ENCODE data around the gene C5orf63. TPM values are rescaled to one million over a fixed set of nuclear protein-coding genes. Genes with fewer than 3 reads are reported as not detected.

Gene C5orf63
- total and polyA plus RNA-seq, 8 donors, result 7.4 to 19.2 (median 13.9) TPM

- no peaks in the 10 kb centered on the region for H3K36me3 ChIP-seq
- intact Hi-C loops (cut with DNase I), result no loop called here
- peak within 1 kb of the TSS; percentile 60 to 81 for H3K4me3 ChIP-seq
- H3K27ac ChIP-seq, result peak within 1 kb of the TSS; percentile 86 to 90
- ATAC-seq (peak; percentile 99), DNase-seq (peak; percentile 90 to 99 (median 96))
- peak; percentile 12 to 41 for TF ChIP-seq CTCF (IDR thresholded peaks at IDR 0.05)
- peaks cover 0 to 15% of the 10 kb centered on the region in 2 donors for H3K27me3 ChIP-seq
- no peaks in the 10 kb centered on the region for H3K9me3 ChIP-seq
- H3K4me1 ChIP-seq, result peaks cover 0 to 26% of the 10 kb centered on the region in 2 donors
Observed at GRCh38 chr5:127030259-127031146, 42.8 kb downstream of the C5orf63 start, which contains the start of gene MARCHF3. TSS of gene MARCHF3 (minus strand) at chr5:127030558. CDS start at chr5:126918171, 112,387 bp downstream.

GRCh38 chr5:127029581-127030258 is 43.6 kb downstream of the C5orf63 start:
- Histone ChIP-seq H3K27ac (peak overlapping the region; percentile 86 to 90), H3K4me1 (peaks cover 0 to 26% of the 10 kb centered on the region in 2 donors), H3K4me3 (peak overlapping the region; percentile 60 to 81), H3K9me3 (no peaks in the 10 kb centered on the region), H3K27me3 (peaks cover 0 to 15% of the 10 kb centered on the region in 2 donors), H3K36me3 (no peaks in the 10 kb centered on the region)
- DNase-seq, result peak in 3 of 4 donors; percentile 50 to 90 (median 56)
- peak; percentile 57 for ATAC-seq
- TF ChIP-seq CTCF (IDR thresholded peaks at IDR 0.05), result peak; percentile 33 to 53
- intact Hi-C loops (cut with DNase I), result no loop called here

- peaks cover 0 to 26% of the 10 kb centered on the region in 2 donors for H3K4me1 ChIP-seq
- no peaks in the 10 kb centered on the region for H3K9me3 ChIP-seq
- no peaks in the 10 kb centered on the region for H3K36me3 ChIP-seq
- intact Hi-C loops (cut with DNase I), result no loop called here
- H3K27me3 ChIP-seq, result peaks cover 0 to 15% of the 10 kb centered on the region in 2 donors
- ATAC-seq (no peak), DNase-seq (peak in 1 of 4 donors; percentile 8)
- TF ChIP-seq CTCF (IDR thresholded peaks at IDR 0.05), result no peak
- no peak overlapping the region for H3K27ac ChIP-seq
- H3K4me3 ChIP-seq, result peak overlapping the region; percentile 60 to 81
Observed at GRCh38 chr5:127028822-127029457, 44.4 kb downstream of the C5orf63 start.

GRCh38 chr5:127027539-127027938 is 45.8 kb downstream of the C5orf63 start:
- Histone ChIP-seq H3K4me1 (peaks cover 0 to 26% of the 10 kb centered on the region in 2 donors), H3K4me3 (no peak overlapping the region), H3K27me3 (peaks cover 0 to 15% of the 10 kb centered on the region in 2 donors), H3K27ac (no peak overlapping the region), H3K9me3 (no peaks in the 10 kb centered on the region), H3K36me3 (no peaks in the 10 kb centered on the region)
- no peak for TF ChIP-seq CTCF (IDR thresholded peaks at IDR 0.05)
- ATAC-seq (no peak), DNase-seq (no peak)
- intact Hi-C loops (cut with DNase I), result no loop called here
